ES-I3 (cell line): ENCODE data around the gene EPHA1.

ENCODE experiments used
- H3K36me3 ChIP-seq: 2 replicates; pipeline ENCODE4 v1.6.1; 2013; ENCODE audit warnings: mild to moderate bottlenecking, low read length, control low read depth, moderate library complexity; ENCODE audit not compliant: insufficient read depth
- H3K4me1 ChIP-seq: 2 replicates; pipeline ENCODE4 v1.6.1; 2013; ENCODE audit warnings: mild to moderate bottlenecking, control low read depth, low read length; ENCODE audit not compliant: insufficient read depth
- H3K9ac ChIP-seq: 2 replicates; pipeline ENCODE4 v1.6.1; 2013; ENCODE audit warnings: low read depth, mild to moderate bottlenecking, low read length, moderate library complexity
- H3K9me3 ChIP-seq: 2 replicates; pipeline ENCODE4 v1.6.1; 2013; ENCODE audit warnings: mild to moderate bottlenecking, low read length, moderate library complexity; ENCODE audit not compliant: control insufficient read depth, insufficient read depth

Gene EPHA1

DNA sequence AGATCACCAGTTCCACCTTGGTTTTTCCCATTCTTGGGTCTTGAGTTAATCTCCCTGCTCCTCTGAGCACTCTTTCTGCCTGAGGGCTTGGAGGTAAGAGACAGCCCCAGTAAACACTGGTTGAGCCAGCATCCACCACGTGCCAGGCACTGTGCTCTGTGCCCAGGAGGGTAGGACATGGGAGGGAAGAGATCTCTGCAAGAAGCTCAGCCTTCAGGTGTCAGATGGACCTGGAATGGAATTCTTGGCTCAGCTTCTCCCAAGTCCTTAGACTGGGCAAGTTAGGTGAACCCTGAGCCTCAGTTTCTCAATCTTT is 25.1 kb downstream of the EPHA1 start:
- Histone ChIP-seq H3K9ac (no peak overlapping the region), H3K9me3 (no peaks in the 10 kb centered on the region), H3K36me3 (peaks cover 23% of the 10 kb centered on the region), H3K4me1 (peaks cover 25% of the 10 kb centered on the region; the same call in 1 of the 2 replicates)

DNA sequence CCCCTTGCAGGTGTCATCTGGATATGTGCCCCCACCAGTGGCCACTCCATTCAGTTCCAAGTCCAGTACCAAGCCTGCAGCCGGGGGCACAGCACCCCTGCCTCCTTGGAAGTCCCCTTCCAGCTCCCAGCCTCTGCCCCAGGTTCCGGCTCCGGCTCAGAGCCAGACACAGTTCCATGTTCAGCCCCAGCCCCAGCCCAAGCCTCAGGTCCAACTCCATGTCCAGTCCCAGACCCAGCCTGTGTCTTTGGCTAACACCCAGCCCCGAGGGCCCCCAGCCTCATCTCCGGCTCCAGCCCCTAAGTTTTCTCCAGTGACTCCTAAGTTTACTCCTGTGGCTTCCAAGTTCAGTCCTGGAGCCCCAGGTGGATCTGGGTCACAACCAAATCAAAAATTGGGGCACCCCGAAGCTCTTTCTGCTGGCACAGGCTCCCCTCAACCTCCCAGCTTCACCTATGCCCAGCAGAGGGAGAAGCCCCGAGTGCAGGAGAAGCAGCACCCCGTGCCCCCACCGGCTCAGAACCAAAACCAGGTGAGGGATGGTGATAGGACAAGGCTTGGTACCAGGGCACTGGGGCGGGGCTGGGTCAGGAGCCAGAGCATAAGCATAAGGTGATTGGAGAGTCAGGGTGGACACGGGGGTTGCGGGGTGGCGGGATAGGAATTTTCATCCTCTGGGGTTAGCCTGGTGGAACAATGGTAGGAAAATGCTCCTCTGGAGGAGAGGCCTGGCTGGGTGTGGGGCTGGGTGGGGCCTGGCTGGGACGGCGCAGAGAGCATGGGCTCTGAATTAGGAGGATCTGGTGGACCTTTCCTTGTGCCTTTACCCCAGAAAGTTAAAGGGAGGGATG is 25.6 kb downstream of the EPHA1 start:
- Histone ChIP-seq H3K4me1 (peaks cover 25% of the 10 kb centered on the region; the same call in 1 of the 2 replicates), H3K9ac (peak overlapping the region; percentile 95; the same call in 1 of the 2 replicates), H3K36me3 (peaks cover 23% of the 10 kb centered on the region)

GRCh38 chr7:143382126-143382790 is 26.4 kb downstream of the EPHA1 start:
- Histone ChIP-seq H3K9ac (peak overlapping the region; percentile 95), H3K4me1 (peaks cover 25% of the 10 kb centered on the region; the same call in 1 of the 2 replicates), H3K9me3 (no peaks in the 10 kb centered on the region), H3K36me3 (peaks cover 23% of the 10 kb centered on the region)

More for the DNA sequence above, 25.6 kb downstream of the EPHA1 start:
- no peaks in the 10 kb centered on the region for H3K9me3 ChIP-seq

- Histone ChIP-seq H3K9me3 (no peaks in the 10 kb centered on the region), H3K4me1 (peaks cover 25% of the 10 kb centered on the region; the same call in 1 of the 2 replicates), H3K36me3 (peaks cover 23% of the 10 kb centered on the region), H3K9ac (peak overlapping the region; percentile 95)
Observed at GRCh38 chr7:143381427-143382125, 27.1 kb downstream of the EPHA1 start.

- Histone ChIP-seq H3K4me1 (peaks cover 25% of the 10 kb centered on the region; the same call in 1 of the 2 replicates), H3K9me3 (no peaks in the 10 kb centered on the region), H3K9ac (peak within 1 kb of the TSS; percentile 97), H3K36me3 (peaks cover 23% of the 10 kb centered on the region)
Observed at GRCh38 chr7:143380646-143381426, 27.8 kb downstream of the EPHA1 start, which contains the start of gene ZYX. TSS of gene ZYX (plus strand) at chr7:143381345. CDS start at chr7:143381572, 227 bp downstream.

- Histone ChIP-seq H3K4me1 (peaks cover 28% of the 10 kb centered on the region), H3K9me3 (no peaks in the 10 kb centered on the region), H3K9ac (peak overlapping the region; percentile 97), H3K36me3 (peaks cover 17% of the 10 kb centered on the region)
Observed at GRCh38 chr7:143380260-143380645, 28.4 kb downstream of the EPHA1 start.

DNA sequence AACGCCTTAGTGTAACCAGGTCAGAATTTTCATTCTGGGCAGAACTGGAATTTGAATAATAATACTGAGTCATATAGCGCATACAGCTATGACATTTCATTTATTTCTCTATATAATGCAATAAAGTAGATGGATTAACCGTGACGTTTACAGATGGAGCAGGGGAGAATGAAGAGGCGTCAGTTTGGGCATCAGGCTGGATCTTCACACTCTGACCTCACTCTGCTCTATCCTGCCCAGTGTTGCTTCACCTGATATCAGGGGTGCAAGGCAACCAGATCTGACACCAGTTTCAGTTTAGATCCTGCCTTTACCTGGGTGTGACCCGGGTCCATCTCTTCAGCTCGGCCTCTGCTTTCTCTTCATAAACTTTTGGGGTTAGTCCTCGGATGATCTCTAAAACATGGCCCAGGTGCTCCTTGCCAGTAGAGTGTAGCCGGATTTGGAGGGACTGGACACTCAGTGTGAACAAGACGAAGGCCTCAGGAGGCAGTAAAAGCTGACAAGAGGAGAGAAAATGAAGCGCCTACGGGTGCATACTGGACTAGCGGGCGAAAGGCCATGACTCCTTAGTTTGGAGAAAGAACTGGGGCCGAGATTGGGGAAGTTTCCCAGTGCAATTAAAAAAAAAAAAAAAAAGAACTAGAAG is 28.9 kb downstream of the EPHA1 start:
- Histone ChIP-seq H3K9me3 (no peaks in the 10 kb centered on the region), H3K9ac (peak overlapping the region; percentile 97), H3K4me1 (peaks cover 23% of the 10 kb centered on the region), H3K36me3 (peaks cover 12% of the 10 kb centered on the region)

DNA sequence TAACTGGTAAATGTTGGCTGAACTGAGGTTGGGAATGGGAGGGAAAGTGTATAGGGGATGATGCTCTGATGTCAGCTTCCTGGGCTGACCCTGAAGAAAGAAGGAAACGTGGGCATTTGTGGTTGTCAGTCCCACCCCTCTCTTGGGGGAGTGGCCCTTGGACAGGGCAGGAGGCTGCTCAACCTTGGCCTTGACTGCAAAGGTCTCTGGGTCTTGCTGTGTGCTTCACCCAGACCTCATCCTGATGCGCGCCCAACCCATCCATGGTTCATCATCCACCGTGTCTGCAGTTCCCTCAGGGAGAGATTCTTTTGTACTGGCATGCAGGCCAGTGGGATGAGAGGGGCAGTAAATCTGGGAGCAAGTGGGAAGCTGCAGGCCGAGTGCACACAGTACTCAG is 32.3 kb downstream of the EPHA1 start:
- Histone ChIP-seq H3K36me3 (no peaks in the 10 kb centered on the region), H3K4me1 (peaks cover 22% of the 10 kb centered on the region)

DNA sequence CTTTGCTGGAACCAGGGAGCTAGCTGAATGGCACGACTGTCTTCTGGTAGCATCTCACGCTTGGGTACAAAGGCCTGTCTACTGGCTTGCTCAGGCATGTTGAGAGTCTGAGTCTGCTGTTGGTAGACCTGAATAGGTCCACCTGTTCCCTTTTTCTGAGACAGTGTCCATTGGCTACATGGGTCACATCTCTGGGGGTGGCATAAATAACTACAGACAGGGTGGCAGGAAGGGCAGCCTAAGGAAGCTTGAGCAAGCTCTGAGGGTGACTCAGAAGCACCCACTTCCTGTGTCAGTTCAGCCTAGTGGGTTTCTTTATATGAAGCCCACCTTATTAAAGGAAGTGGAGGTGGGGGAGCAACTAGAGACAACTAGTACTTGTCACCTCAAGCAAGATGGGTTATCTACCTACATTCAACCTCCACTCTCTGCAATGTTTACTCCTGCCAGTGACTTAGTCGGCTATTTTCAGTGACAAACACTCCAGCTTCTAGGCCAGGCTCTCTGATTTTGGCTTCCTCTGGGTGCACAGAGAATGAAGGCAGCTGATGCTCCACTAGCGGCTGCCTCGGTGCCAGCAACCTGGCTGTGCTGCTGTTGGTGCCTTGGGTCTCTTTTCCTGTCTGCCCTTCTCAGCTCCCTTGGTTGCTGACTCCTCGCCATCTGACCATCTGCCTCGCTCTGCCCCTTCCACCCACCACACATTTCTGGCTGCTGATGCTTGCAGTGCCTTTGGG is 33.2 kb downstream of the EPHA1 start:
- Histone ChIP-seq H3K4me1 (peaks cover 27% of the 10 kb centered on the region), H3K36me3 (no peaks in the 10 kb centered on the region), H3K9me3 (no peaks in the 10 kb centered on the region), H3K9ac (no peak overlapping the region)

More for the DNA sequence above, 32.3 kb downstream of the EPHA1 start:
- no peaks in the 10 kb centered on the region for H3K9me3 ChIP-seq
- no peak overlapping the region for H3K9ac ChIP-seq

DNA sequence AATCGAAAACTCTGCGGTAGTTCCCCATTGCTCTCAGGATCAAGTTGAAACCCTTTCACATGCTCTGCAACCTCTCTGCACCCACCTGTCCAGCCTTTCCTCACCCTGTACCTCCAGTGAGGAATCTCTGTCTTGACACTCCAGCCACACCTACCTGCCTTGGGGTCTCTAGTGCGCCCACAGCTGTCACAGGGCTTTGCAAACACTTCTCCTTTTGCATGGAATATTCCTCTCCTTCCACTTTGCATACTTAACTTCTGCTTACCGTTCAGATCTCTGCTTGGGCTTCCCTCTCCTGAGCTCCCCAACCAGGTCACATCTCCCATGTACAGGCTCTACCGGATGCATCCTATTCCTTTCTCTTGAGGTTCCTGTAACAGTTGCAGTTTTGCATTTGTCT is 34.1 kb downstream of the EPHA1 start:
- H3K9me3 ChIP-seq, result no peaks in the 10 kb centered on the region
- no peaks in the 10 kb centered on the region for H3K36me3 ChIP-seq
- peaks cover 36% of the 10 kb centered on the region for H3K4me1 ChIP-seq
- H3K9ac ChIP-seq, result no peak overlapping the region

GRCh38 chr7:143373255-143373794 is 35.3 kb downstream of the EPHA1 start:
- Histone ChIP-seq H3K9me3 (no peaks in the 10 kb centered on the region), H3K4me1 (peaks cover 26% of the 10 kb centered on the region), H3K36me3 (no peaks in the 10 kb centered on the region), H3K9ac (no peak overlapping the region)

DNA sequence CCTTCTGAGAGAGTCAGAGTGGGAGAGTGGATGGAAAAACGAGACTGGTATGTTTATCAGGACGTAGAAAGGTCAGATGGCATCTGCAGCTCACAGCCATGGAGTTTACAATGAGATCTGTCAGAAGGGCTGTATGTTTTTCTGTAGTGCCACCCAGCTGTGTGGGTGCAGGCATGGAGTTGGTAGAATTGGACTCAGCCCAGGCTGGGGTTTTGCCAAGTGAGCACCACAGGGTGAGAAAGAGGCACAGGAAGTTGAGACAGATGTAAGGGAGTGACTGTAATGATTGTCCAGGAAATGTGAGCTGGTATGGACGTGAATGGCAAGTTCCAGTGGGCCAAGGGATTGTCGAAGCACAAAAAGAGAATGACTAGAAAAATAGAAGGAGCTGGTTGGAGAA is 36.6 kb downstream of the EPHA1 start:
- H3K9ac ChIP-seq, result no peak overlapping the region
- H3K9me3 ChIP-seq, result no peaks in the 10 kb centered on the region
- no peaks in the 10 kb centered on the region for H3K36me3 ChIP-seq
- H3K4me1 ChIP-seq, result peaks cover 26% of the 10 kb centered on the region
